ENCODE results near the gene PCDHGC5.

Gene PCDHGC5

DNA sequence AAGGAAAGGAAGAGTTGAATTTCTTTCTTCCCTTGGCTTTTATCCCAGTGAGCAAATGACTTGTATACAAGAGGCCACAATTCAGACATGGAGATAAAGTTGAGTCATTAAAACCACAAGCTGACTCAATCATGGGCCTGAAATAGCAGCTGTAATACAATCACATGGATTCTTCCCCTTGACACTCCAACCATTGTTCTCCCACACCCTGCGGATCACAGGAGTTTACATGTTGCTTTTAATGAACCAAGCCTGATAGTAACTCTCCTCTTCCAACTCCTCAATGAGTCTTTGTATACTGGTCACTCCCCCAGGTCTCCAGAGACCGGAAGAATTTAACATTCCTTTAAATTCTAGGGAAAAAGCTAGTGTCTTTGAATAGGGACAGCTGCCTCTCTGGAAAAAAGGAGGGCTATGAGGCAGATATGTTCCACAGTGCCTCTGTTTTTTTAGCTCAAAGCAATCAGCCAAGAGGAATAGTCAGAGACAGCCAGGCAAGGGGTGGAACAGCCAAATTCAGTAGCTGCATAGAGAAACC lies 32.4 kb downstream of the PCDHGC5 start:
- TF ChIP-seq CTCF (IDR thresholded peaks at IDR 0.05; ENCODE audit: borderline replicate concordance, control extremely low read depth, extremely low read depth, insufficient read depth, missing control alignments), result no peak
- no peak for DNase-seq (ENCODE audit: low spot score)
- in situ Hi-C loops (cut with MboI; ENCODE audit: low sequenced_read_pairs, unreplicated experiment), result no loop called here

- no peak for TF ChIP-seq CTCF (IDR thresholded peaks at IDR 0.05; ENCODE audit: borderline replicate concordance, control extremely low read depth, extremely low read depth, insufficient read depth, missing control alignments)
- in situ Hi-C loops (cut with MboI; ENCODE audit: low sequenced_read_pairs, unreplicated experiment), result no loop called here
- no peak for DNase-seq (ENCODE audit: low spot score)
These were observed 33.4 kb downstream of the PCDHGC5 start for GRCh38 chr5:141522301-141522700.

GRCh38 chr5:141523991-141524390 lies 35.1 kb downstream of the PCDHGC5 start:
- TF ChIP-seq CTCF (IDR thresholded peaks at IDR 0.05; ENCODE audit: borderline replicate concordance, control extremely low read depth, extremely low read depth, insufficient read depth, missing control alignments), result no peak
- DNase-seq (ENCODE audit: low spot score), result no peak
- in situ Hi-C loops (cut with MboI; ENCODE audit: low sequenced_read_pairs, unreplicated experiment), result no loop called here

GRCh38 chr5:141524604-141525597 lies 36.0 kb downstream of the PCDHGC5 start:
- DNase-seq (ENCODE audit: low spot score), result peak; percentile 75
- peak; percentile 99 for TF ChIP-seq CTCF (IDR thresholded peaks at IDR 0.05; ENCODE audit: borderline replicate concordance, control extremely low read depth, extremely low read depth, insufficient read depth, missing control alignments)
- in situ Hi-C loops (cut with MboI; ENCODE audit: low sequenced_read_pairs, unreplicated experiment), result no loop called here

DNA sequence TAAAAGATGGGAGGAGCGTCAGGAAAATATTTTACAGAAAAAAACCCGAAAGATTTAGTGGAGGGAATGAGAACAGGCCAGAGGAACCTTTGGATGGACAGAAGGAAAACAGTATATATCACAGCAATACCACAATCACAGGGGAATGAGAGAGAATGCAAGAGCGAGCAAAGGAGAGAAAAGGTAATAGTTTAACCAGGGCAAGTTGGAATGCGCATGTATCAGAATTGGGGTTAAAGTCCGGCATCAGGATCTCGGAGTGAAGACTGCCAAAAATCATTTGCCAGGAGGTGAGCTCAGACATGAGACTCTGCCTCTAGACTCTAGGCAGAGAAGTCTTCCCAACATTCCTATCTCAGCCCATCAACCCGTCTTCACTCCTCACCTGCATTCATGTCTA lies 36.8 kb downstream of the PCDHGC5 start:
- DNase-seq (ENCODE audit: low spot score), result no peak
- in situ Hi-C loops (cut with MboI; ENCODE audit: low sequenced_read_pairs, unreplicated experiment), result no loop called here
- TF ChIP-seq CTCF (IDR thresholded peaks at IDR 0.05; ENCODE audit: borderline replicate concordance, control extremely low read depth, extremely low read depth, insufficient read depth, missing control alignments), result no peak

DNA sequence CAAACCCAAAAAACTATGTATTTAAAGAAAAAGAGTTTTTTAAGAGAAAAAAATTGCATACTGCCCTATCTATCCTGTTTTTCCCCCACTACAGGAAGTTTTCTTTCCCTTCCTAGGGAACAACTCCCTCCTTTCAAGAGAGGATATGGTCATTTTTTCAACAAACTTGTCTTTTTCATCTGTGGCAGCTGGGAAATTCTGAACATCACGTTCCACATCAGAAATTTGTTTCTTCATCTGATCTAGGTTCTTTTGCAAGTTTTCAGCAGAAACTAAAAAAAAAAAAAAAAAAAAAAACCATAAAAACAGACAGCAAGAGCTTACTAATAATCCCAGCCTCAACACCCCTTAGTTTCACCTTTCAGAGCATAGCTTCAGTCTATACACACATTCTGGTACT lies 38.5 kb downstream of the PCDHGC5 start:
- in situ Hi-C loops (cut with MboI; ENCODE audit: low sequenced_read_pairs, unreplicated experiment), result no loop called here
- no peak for TF ChIP-seq CTCF (IDR thresholded peaks at IDR 0.05; ENCODE audit: borderline replicate concordance, control extremely low read depth, extremely low read depth, insufficient read depth, missing control alignments)
- no peak for DNase-seq (ENCODE audit: low spot score)
